Measurements from ENCODE around the gene FREY1. TPM values are rescaled to one million over a fixed set of nuclear protein-coding genes. Genes with fewer than 3 reads are reported as not detected.

The FREY1 gene
- total RNA-seq, 1 donor from 2014 or later: 1.1 TPM

DNA sequence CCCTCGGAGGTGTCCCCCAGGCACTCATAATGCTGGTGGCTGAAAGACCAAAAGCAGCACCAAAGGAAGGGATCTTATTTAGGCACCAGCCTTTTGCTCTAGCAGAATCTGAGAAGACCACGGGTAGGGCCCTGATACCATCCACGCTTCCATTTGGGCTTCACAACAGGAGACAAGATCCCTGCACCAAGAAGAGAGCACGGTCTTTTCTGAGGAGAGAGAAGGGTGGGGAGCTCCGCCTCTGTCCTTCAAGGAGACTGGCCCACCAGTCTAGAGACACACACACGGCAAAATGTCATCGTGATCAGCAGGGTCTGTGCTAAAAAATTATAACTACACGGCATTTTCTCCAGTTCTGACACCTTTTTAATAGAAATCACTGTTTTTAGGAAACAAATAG, 25.1 kb upstream of the FREY1 start:
- Mint-ChIP-seq H3K27ac (ENCODE audit: unreplicated experiment) (no peak overlapping the region), H3K27me3 (ENCODE audit: unreplicated experiment) (peaks cover 15% of the 10 kb centered on the region), H3K4me1 (ENCODE audit: unreplicated experiment) (no peaks in the 10 kb centered on the region), H3K36me3 (ENCODE audit: low read depth, unreplicated experiment) (peaks cover 20% of the 10 kb centered on the region), H3K4me3 (ENCODE audit: unreplicated experiment) (no peak overlapping the region), H3K9me3 (ENCODE audit: unreplicated experiment) (no peaks in the 10 kb centered on the region)
- DNase-seq (ENCODE audit: low spot score): no peak
- TF ChIP-seq, protein P1, sequence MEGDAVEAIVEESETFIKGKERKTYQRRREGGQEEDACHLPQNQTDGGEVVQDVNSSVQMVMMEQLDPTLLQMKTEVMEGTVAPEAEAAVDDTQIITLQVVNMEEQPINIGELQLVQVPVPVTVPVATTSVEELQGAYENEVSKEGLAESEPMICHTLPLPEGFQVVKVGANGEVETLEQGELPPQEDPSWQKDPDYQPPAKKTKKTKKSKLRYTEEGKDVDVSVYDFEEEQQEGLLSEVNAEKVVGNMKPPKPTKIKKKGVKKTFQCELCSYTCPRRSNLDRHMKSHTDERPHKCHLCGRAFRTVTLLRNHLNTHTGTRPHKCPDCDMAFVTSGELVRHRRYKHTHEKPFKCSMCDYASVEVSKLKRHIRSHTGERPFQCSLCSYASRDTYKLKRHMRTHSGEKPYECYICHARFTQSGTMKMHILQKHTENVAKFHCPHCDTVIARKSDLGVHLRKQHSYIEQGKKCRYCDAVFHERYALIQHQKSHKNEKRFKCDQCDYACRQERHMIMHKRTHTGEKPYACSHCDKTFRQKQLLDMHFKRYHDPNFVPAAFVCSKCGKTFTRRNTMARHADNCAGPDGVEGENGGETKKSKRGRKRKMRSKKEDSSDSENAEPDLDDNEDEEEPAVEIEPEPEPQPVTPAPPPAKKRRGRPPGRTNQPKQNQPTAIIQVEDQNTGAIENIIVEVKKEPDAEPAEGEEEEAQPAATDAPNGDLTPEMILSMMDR (IDR thresholded peaks at IDR 0.05; ENCODE audit: unreplicated experiment): no peak

DNA sequence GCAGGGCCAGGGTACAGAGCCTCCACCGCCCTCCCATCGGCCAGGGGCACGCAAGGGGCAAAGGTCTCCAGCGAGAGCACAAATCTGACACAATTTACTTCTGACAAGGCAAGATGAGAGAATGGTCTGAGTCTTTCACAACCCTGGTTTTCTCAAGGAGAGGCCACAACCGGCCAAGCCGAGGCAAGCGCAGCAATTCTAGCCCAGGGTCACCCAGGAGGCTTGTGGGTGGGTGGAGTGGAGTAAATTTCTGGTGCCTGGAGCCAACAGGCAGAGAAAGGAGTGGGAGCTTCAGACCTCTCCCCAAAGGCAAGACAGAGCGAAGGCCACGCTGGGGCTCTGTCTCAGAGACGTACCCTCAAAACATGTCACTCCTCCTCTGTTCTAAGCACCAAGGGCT, 24.7 kb upstream of the FREY1 start:
- H3K9me3 Mint-ChIP-seq (ENCODE audit: unreplicated experiment): no peaks in the 10 kb centered on the region
- H3K27ac Mint-ChIP-seq (ENCODE audit: unreplicated experiment): no peak overlapping the region
- TF ChIP-seq, protein P1 (IDR thresholded peaks at IDR 0.05; ENCODE audit: unreplicated experiment): no peak
- no peak for DNase-seq (ENCODE audit: low spot score)
- H3K4me1 Mint-ChIP-seq (ENCODE audit: unreplicated experiment): no peaks in the 10 kb centered on the region
- peaks cover 17% of the 10 kb centered on the region for H3K36me3 Mint-ChIP-seq (ENCODE audit: low read depth, unreplicated experiment)
- H3K27me3 Mint-ChIP-seq (ENCODE audit: unreplicated experiment): peaks cover 15% of the 10 kb centered on the region
- no peak overlapping the region for H3K4me3 Mint-ChIP-seq (ENCODE audit: unreplicated experiment)

DNA sequence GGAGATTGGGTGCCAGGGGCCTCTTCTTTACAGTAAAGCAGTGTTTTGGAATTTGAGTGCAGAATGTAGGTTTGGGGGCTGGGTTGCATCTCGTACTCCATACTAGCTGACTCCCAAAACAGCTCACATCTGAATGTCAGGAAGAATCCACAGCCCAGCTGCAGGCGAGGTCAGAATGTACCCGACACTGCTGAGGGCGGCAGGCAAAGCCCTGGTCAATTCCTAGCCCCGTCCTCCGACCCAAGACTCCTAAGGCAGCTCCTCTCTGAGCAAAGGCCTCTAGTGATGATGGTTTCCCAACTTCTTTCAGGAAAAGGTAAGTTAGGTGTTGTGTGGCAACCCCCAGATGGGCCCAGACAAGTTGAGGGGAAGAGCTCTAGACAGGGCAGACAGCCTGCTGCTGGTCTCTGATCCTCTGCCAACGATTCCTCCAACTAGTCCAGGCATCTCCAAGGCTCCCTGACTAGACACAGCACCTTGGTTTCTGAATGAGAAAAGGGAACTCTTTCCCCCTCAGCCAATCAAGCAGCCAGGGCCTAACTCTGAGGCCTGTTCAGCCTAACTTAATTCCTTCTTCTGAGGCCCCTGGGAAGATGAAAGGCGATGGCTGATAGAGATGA, 24.0 kb upstream of the FREY1 start:
- Mint-ChIP-seq H3K4me1 (ENCODE audit: unreplicated experiment) (no peaks in the 10 kb centered on the region), H3K9me3 (ENCODE audit: unreplicated experiment) (no peaks in the 10 kb centered on the region), H3K27me3 (ENCODE audit: unreplicated experiment) (peaks cover 15% of the 10 kb centered on the region), H3K4me3 (ENCODE audit: unreplicated experiment) (no peak overlapping the region), H3K27ac (ENCODE audit: unreplicated experiment) (no peak overlapping the region), H3K36me3 (ENCODE audit: low read depth, unreplicated experiment) (peaks cover 14% of the 10 kb centered on the region)
- TF ChIP-seq, protein P1 (IDR thresholded peaks at IDR 0.05; ENCODE audit: unreplicated experiment): no peak
- DNase-seq (ENCODE audit: low spot score): no peak

DNA sequence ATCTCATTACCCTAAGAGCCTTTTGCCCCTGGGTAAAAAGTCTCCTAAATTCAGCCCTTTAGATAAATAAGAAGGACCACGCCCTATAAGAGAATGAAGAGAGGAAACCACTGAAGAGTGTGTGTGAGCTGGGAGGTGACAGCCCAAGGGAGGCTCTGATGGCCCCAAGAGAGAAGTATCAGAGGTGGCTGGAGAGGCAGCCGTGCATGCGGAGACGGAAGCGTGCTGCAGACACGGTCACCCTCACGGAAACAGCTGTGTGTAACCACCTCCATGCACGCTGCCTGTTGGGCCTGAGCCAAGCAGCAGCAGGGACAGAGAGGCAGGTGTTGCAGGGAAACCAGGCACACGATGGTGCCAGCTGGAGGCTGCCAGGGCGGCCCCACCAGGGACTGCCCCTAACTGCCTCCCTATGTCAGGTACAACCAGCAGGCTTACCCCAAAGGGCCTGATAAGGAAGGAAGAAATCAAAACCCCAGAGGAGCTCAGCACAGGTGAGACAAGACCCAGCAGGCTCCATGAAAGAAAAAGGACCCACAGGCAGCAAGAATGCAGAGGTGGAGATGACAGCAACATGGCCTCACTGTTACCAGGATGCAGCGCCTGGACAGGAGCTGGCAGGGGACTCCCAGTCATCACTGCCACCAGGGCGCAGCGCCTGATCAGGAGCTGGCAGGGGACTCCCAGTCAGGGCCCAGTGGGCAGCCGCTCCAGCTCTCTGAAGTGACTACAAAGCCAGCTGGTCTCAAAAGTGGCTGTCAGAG, 23.1 kb upstream of the FREY1 start:
- TF ChIP-seq, protein P1 (IDR thresholded peaks at IDR 0.05; ENCODE audit: unreplicated experiment): no peak
- H3K4me3 Mint-ChIP-seq (ENCODE audit: unreplicated experiment): no peak overlapping the region
- peak overlapping the region; percentile 42 for H3K27ac Mint-ChIP-seq (ENCODE audit: unreplicated experiment)
- no peaks in the 10 kb centered on the region for H3K9me3 Mint-ChIP-seq (ENCODE audit: unreplicated experiment)
- no peak for DNase-seq (ENCODE audit: low spot score)
- peaks cover 18% of the 10 kb centered on the region for H3K27me3 Mint-ChIP-seq (ENCODE audit: unreplicated experiment)
- no peaks in the 10 kb centered on the region for H3K4me1 Mint-ChIP-seq (ENCODE audit: unreplicated experiment)
- H3K36me3 Mint-ChIP-seq (ENCODE audit: low read depth, unreplicated experiment): peaks cover 14% of the 10 kb centered on the region

DNA sequence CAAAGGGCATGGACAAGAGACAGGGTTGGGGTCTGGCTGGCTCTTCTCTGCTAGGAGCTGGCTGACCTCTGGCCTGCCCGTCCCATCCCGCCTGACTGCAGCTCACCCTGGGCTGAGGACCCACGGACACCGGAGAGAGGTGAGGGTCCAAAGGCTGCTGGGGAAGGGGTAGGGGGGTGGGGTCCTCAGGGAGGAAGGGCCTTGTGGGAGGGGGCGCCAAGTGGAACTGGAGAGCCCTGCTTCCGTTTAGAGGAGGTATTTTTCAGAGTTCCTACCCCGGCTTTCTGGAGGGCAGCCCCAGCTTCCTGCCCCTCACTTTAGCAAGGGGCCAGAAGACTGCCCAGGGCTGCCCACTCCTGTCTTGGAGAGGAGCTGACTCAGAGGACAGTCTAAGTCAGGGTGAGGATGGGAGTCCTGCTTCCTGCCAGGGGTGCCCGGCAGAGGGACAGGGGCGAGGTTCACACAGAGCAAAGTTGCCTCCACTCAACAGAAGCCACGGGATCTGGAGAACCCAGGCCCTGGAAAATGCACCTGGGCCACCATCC, 22.5 kb upstream of the FREY1 start:
- no peak for DNase-seq (ENCODE audit: low spot score)
- no peaks in the 10 kb centered on the region for H3K4me1 Mint-ChIP-seq (ENCODE audit: unreplicated experiment)
- TF ChIP-seq, protein P1 (IDR thresholded peaks at IDR 0.05; ENCODE audit: unreplicated experiment): no peak
- H3K4me3 Mint-ChIP-seq (ENCODE audit: unreplicated experiment): no peak overlapping the region
- H3K27ac Mint-ChIP-seq (ENCODE audit: unreplicated experiment): peak overlapping the region; percentile 42
- H3K36me3 Mint-ChIP-seq (ENCODE audit: low read depth, unreplicated experiment): peaks cover 14% of the 10 kb centered on the region
- H3K27me3 Mint-ChIP-seq (ENCODE audit: unreplicated experiment): peaks cover 19% of the 10 kb centered on the region
- H3K9me3 Mint-ChIP-seq (ENCODE audit: unreplicated experiment): no peaks in the 10 kb centered on the region

Measured in endothelial cell (in vitro differentiated cells).